NCI-H526 treated with DMSO at 0.1 percent for 48 hours (cell line): ENCODE data around the gene MNAT1.
"Not testable (repeated sequence)": the region's sequence is repeated elsewhere in the genome, so short reads cannot be mapped to it uniquely, and the experiment has no call there.

Experiments
- DNase-seq: peaks from one replicate; lab custom pipeline; 2025; lab: John Stamatoyannopoulos, UW

Gene MNAT1

GRCh38 chr14:60738843-60739508 is 4.4 kb downstream of the MNAT1 start:
- DNase-seq: no peak

GRCh38 chr14:60744566-60744965 is 10.0 kb downstream of the MNAT1 start:
- DNase-seq: no peak

- DNase-seq: no peak
Observed at GRCh38 chr14:60753264-60754119, 18.9 kb downstream of the MNAT1 start.

GRCh38 chr14:60756847-60757246 is 22.3 kb downstream of the MNAT1 start:
- DNase-seq: no peak

GRCh38 chr14:60757567-60758002 is 23.0 kb downstream of the MNAT1 start:
- no peak for DNase-seq

GRCh38 chr14:60758885-60759284 is 24.3 kb downstream of the MNAT1 start:
- DNase-seq: no peak

GRCh38 chr14:60760209-60760608 is 25.6 kb downstream of the MNAT1 start:
- no peak for DNase-seq

- DNase-seq: no peak
Observed at GRCh38 chr14:60760644-60761364, 26.2 kb downstream of the MNAT1 start.

GRCh38 chr14:60768602-60769001 is 34.0 kb downstream of the MNAT1 start:
- DNase-seq: no peak

- DNase-seq: no peak
Observed at GRCh38 chr14:60771117-60771516, 36.6 kb downstream of the MNAT1 start.

- no peak for DNase-seq
Observed at GRCh38 chr14:60773558-60773957, 39.0 kb downstream of the MNAT1 start.

- DNase-seq: no peak
Observed at GRCh38 chr14:60775296-60775695, 40.7 kb downstream of the MNAT1 start.

GRCh38 chr14:60777856-60778578 is 43.5 kb downstream of the MNAT1 start:
- DNase-seq: no peak

GRCh38 chr14:60779745-60780514 is 45.4 kb downstream of the MNAT1 start:
- not testable (repeated sequence) for DNase-seq

- DNase-seq: not testable (repeated sequence)
Observed at GRCh38 chr14:60780558-60780957, 46.0 kb downstream of the MNAT1 start.

GRCh38 chr14:60786905-60787304 is 52.3 kb downstream of the MNAT1 start:
- no peak for DNase-seq

GRCh38 chr14:60789656-60790055 is 55.1 kb downstream of the MNAT1 start:
- no peak for DNase-seq

GRCh38 chr14:60790850-60791249 is 56.3 kb downstream of the MNAT1 start:
- no peak for DNase-seq

GRCh38 chr14:60796434-60796833 is 61.9 kb downstream of the MNAT1 start:
- no peak for DNase-seq

- DNase-seq: no peak
Observed at GRCh38 chr14:60800409-60800808, 65.8 kb downstream of the MNAT1 start.

GRCh38 chr14:60803871-60804270 is 69.3 kb downstream of the MNAT1 start:
- DNase-seq: no peak
